Adrenal gland (tissue), 5 donors: ENCODE measurements around the gene PCDH7.

ENCODE experiments used
- POLR2A ChIP-seq, 2 donors: fragments of 450-650 bp; IDR thresholded peaks; one replicate each; pipeline ENCODE4 v1.6.1; 2017; ENCODE audit warnings: antibody characterized with exemption in 2 of 2, mild to moderate bottlenecking in 2 of 2, moderate library complexity in 1 of 2
- TF ChIP-seq, protein P1 (sequence below), 6 experiments: fragments of 450-650 bp in 4 of 6; fragments of 200-600 bp in 2 of 6; sonication (generic) in 1 of 6; IDR thresholded peaks; 1 replicate in 5 of 6; 2 replicates in 1 of 6; pipeline versions ENCODE4 v1.5.1 to v1.8.0; 2016 to 2021; ENCODE audit warnings: antibody characterized with exemption in 6 of 6, mild to moderate bottlenecking in 2 of 6, moderate library complexity in 1 of 6
- donor health status: DM: no; HTN: no; CAD: no.

GRCh38 chr4:30768277-30768676, 48.1 kb downstream of the PCDH7 start:
- TF ChIP-seq, protein P1, sequence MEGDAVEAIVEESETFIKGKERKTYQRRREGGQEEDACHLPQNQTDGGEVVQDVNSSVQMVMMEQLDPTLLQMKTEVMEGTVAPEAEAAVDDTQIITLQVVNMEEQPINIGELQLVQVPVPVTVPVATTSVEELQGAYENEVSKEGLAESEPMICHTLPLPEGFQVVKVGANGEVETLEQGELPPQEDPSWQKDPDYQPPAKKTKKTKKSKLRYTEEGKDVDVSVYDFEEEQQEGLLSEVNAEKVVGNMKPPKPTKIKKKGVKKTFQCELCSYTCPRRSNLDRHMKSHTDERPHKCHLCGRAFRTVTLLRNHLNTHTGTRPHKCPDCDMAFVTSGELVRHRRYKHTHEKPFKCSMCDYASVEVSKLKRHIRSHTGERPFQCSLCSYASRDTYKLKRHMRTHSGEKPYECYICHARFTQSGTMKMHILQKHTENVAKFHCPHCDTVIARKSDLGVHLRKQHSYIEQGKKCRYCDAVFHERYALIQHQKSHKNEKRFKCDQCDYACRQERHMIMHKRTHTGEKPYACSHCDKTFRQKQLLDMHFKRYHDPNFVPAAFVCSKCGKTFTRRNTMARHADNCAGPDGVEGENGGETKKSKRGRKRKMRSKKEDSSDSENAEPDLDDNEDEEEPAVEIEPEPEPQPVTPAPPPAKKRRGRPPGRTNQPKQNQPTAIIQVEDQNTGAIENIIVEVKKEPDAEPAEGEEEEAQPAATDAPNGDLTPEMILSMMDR (IDR thresholded peaks at IDR 0.05), result no peak
- TF ChIP-seq POLR2A (IDR thresholded peaks at IDR 0.05), result no peak
